NCI-H345 treated with DMSO at 0.1 percent for 48 hours (cell line): Measurements from ENCODE around the gene APOL2.
"Not testable (repeated sequence)": the region's sequence is repeated elsewhere in the genome, so short reads cannot be mapped to it uniquely, and the experiment has no call there.

Experiments used
- DNase-seq: peaks from one replicate; lab custom pipeline; 2025; ENCODE audit not compliant: unreplicated experiment; lab: John Stamatoyannopoulos, UW

Gene APOL2

DNA sequence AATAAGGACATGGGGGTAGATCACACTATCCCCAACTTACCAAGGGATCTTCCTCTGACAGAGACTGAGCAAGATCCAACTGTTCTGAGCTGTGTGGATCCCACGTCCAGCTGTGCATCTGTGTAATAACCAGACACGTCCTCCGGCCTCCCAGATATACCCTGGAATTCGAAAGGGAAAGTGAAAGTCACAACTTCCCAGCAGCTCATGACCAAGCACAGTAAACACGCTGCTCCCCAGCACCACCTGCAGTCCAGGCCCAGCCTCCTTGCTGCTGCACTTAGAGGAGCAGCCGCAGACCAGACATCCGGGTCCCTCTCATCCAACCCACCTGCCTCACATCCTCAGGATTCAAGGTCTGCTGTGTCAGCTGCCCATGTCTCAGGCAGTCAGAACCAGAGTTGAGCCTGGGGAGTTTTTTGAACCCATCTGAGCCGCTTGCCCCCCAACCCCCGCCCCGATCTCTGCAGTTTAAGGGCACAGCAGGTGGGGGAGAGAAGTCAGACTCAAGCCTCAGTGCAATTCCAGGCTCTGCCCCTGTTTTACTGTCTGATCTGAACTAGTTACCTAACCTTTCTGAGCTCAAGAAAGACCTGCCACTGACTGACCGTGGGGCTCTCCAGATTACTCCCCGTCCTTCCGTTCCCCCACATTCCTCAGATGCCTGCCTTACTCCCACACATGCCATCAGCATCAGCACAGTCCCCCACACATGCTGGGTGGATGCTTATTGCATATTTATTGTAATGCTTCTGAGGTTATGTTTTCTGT, at the start of gene APOL2:
Gene APOL2, minus strand, starts transcription at position 127 of the 771 bp plus-strand sequence. CDS start 6,365 bp downstream, outside the sequence.
- peak; percentile 83 for DNase-seq

DNA sequence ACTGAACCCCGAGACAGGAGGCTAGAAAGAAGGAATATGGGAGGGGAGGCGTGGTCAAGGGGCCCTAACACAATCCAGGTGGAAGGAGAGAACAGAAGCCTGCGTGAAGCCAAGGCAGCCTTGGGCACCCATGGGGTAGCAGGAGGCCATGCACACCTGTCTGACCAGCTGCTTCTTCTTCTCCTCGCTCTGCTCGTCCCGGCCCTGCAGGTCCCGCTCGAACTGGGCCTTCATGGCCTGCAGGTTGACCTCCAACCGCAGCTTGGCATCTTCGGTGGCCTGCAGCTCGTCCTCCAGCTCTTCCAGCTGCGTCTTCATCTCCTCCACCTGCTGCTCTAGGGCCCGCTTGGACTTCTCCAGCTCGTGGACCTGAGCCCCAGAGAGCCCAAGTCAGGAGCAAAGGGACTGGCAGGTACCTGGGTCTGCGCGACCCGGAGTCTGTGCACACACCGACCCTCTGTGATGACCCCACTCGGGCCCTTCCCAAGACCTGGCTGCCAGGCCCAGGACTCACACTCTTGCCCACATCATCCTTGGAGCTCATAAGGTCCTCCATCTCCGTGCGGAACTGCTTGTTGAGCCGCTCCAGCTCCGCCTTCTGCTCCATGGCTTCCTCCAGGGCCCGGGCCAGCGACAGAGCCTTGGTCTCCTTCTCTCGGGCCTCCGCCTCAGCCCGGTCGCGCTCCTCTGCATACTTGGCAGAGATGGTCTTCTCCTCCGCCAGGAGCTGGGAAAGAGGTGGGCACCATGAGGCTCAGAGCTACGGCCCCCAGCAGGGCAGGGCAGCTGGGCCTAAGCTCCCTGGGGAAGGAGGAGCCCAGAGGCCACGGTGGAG, 49.5 kb upstream of the APOL2 start:
- no peak for DNase-seq

- DNase-seq: no peak
These were observed 48.7 kb upstream of the APOL2 start for GRCh38 chr22:36287881-36288515.

GRCh38 chr22:36286096-36286957, 47.0 kb upstream of the APOL2 start:
- no peak for DNase-seq

DNA sequence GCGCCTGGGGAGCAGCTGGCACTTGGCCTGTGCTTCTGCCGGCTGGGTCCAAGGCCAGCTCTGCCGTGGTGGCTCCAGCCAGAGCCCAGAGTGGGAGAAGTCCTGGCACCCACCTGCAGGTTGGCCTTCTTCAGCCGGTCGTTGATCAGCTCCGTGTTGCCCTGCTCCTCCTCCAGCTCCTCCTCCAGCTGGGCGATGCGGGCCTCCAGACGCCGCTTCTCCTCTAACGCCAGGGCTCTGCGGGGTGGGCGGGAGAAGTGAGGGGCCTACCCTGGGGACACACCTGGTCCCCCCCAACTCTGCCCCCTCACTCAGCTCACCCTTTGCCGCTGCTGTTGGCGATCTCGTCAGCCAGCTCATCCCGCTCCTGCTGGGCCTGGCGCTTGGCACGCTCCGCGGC, 46.2 kb upstream of the APOL2 start:
- DNase-seq: no peak

- no peak for DNase-seq
These were observed 45.7 kb upstream of the APOL2 start for GRCh38 chr22:36285017-36285416.

GRCh38 chr22:36284171-36284571, 44.8 kb upstream of the APOL2 start:
- no peak for DNase-seq

DNA sequence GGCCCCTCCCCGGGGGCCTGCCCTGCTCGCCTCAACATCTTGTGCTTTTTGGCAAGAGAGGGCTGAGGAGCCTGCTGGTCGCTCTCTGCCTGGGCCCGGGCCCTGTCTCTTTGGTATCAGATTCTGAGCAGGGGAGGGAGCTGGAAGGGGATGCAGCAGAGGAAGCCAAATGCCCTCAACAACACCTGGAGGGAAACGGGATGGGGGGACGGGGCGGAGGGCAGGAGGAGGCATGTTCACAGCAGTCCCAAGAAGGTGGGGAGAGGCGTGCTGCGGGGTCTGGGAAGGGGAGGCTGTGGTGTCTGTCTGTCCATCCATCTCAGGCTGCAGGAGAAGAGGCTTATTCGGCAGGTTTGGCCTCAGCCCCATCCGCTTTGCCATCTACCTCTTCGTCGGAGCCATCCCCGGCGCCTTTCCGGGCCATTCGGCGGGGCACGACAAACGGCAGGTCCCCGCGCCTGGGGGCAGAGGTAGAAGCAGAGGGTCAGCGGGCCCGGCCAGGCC, 43.1 kb upstream of the APOL2 start:
- no peak for DNase-seq

DNA sequence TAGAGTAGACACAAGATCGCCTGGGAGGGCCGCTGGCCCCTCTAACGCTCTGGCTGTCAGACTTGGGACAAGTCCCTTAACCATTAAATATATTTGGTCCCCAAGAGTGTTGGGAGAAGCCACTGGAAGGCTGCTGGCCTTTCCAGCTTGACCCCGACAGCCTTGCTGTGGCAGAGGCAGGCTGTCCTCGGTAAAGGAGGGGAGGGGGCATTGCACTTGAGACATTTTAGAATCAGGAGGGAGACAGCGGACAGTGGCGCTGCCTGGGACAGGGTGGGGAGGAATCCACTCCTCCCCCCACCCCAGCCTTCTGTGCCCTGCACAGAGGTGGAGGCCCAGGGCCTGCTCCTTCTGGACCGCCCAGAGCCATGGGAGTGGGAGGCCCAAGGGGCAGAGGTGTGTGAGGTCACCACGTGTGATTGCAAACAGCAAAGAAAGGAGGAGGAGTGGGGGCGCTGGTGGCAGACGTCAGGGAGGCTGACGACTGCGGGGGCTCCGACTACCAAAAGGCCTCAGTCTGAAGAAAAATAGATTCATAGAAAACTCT, 42.5 kb upstream of the APOL2 start:
- no peak for DNase-seq

GRCh38 chr22:36280379-36280778, 41.1 kb upstream of the APOL2 start:
- DNase-seq: no peak

- no peak for DNase-seq
These were observed 39.9 kb upstream of the APOL2 start for GRCh38 chr22:36279219-36279666.

GRCh38 chr22:36277482-36278291, 38.4 kb upstream of the APOL2 start:
- DNase-seq: no peak

GRCh38 chr22:36274531-36274930, 35.2 kb upstream of the APOL2 start:
- DNase-seq: no peak

- not testable (repeated sequence) for DNase-seq
These were observed 32.6 kb upstream of the APOL2 start for GRCh38 chr22:36271951-36272350.

- not testable (repeated sequence) for DNase-seq
These were observed 31.9 kb upstream of the APOL2 start for GRCh38 chr22:36271231-36271630.

DNA sequence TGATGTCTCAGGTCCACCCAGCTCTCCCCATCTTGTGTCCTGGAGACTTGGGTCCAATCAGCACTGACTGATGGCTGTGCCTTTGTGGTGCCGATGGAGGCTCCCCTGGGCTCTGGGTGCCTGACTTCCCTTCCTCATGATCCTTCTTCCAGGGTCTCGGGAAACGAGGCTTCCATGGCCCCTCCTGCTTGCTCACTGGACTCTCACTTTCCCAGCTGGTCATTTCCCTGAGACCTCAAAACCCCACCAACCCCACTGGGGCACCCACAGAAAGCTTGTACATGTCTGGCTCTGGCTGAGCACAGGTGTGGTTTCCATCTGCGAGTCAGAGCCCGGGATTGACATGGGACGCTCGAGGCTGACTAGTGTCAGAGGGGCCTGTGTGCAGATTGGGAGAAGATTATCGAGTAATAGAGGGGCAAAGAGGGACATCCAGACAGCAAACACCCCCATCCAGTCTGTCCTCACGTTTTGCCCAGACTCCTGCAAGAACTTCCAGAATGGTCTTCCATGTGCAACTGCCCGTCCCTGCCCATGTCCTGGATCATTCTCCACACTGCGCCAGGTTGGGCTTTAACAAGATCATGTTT, 28.7 kb upstream of the APOL2 start:
- DNase-seq: no peak

DNA sequence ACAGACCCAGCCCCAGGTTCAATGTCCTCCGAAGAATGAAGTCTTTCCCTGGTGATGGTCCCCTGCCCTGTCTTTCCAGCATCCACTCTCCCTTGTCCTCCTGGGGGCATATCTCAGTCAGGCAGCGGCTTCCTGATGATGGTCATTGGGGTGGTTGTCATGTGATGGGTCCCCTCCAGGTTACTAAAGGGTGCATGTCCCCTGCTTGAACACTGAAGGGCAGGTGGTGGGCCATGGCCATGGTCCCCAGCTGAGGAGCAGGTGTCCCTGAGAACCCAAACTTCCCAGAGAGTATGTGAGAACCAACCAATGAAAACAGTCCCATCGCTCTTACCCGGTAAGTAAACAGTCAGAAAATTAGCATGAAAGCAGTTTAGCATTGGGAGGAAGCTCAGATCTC, 27.7 kb upstream of the APOL2 start:
- DNase-seq: no peak

- not testable (repeated sequence) for DNase-seq
These were observed 24.7 kb upstream of the APOL2 start for GRCh38 chr22:36263886-36264664.
